Daoy (cell line): ENCODE data around the gene FYCO1. TPM values are rescaled to one million over a fixed set of nuclear protein-coding genes. Genes with fewer than 3 reads are reported as not detected.

ENCODE experiments used
- DNase-seq: peaks from one replicate; pipeline ENCODE4 v3.0.0-alpha.2; 2015; ENCODE audit warnings: low read depth
- total RNA-seq: library from RNA; depleted of rRNA; stranded (reverse); fragments of >200 nt; shearing (Covaris generic); gene quantifications from 2 replicates; pipeline ENCODE4 v1.2.3, GENCODE V29; 2014

Gene FYCO1
- total RNA-seq, 1 experiment from 2014 or later, result 3.3 TPM

DNA sequence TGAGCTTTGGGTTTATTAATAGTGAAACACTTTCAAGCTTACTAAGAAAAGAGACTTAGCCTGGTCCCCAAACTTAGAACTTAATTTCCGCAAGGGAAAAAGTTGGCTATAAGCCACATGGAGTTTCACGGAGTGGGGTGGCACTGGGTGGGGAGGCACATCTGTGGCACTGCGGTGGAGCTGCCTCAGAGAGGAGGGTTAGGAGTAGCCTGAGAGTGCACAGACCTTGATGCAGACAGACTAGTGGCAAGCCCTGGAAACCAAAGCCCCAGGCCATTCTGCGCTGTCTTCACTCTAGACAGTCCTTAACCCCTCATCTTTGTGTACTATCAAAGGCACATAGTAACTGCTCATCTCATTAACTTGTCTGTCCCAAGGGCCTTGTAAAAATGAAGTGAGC is 30.4 kb downstream of the FYCO1 start:
- no peak for DNase-seq

DNA sequence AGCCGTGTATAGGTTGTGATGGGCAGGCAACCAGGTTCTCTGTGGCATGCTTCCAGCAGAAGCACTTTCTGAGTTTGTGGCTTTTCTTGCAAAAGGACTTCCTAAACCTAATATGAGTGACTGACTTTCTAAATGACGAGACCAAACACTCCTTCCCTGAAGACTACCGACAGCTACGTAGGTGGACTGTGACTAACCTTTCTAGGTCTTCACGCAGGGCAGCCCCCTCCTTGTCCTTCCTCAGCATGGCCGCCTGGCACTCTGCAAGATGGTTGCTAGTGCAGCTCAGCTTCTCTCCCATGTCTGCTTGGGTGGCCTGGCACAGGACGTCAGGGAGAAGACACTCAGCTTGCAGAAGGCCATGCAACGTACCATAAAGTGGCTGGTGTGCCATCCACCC is 31.5 kb downstream of the FYCO1 start:
- DNase-seq, result no peak

DNA sequence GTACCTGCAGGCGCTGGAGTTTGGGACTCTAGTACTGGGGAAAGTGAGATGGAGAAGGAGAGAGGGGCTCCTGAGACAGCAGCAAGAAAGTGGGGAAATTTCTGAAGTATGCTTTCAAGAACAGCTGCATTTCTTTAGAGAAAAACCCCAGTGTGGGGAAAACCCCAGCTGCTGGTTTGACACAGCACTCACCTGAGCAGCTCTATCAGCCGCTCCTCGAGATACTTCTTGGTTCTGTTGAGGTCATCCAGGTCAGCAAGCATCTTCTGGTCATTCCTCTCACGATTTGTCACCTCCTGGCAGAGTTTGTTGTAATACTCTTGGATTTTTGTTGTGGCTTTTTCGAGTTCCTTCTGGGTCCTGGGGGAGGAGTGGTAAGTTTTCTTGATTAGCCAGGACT is 33.6 kb downstream of the FYCO1 start:
- no peak for DNase-seq

DNA sequence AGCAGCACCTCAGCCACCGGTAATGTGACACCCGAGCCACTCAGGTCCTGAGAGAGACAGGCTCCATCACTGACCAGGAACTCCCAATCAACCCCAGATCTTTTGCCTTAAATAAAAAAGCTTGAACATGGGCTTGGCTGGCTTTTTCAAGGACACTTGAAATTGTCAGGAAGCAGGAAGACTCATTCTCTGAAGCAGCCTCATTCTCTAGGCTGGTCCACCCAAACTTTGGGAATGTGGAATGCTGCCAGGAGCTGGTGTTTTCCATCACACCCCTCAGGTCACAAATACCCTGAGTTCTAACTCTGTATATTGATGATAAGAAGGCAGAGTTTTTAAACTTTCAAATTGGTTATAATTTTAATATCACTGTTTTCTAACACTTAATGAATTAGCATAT is 35.3 kb downstream of the FYCO1 start:
- no peak for DNase-seq

DNA sequence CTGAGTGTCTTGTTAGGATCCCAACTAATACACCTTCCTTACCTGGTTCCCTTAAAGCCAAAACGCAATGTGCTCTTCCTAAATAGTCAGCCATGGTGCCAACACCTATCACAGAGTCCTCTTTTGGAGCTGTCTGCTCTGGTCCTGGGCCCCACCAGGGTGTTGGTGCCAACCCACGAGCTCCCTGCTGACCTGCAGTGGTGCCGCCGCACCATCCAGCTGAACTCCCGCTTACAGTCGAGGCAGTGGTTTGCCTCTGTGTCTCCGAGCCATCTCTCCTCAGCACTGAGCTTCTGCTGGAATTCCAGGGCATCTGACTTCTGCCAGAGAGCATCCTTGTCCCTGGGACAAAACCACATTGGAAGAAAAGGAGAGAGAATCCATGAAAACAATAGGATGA is 36.4 kb downstream of the FYCO1 start:
- DNase-seq, result no peak

DNA sequence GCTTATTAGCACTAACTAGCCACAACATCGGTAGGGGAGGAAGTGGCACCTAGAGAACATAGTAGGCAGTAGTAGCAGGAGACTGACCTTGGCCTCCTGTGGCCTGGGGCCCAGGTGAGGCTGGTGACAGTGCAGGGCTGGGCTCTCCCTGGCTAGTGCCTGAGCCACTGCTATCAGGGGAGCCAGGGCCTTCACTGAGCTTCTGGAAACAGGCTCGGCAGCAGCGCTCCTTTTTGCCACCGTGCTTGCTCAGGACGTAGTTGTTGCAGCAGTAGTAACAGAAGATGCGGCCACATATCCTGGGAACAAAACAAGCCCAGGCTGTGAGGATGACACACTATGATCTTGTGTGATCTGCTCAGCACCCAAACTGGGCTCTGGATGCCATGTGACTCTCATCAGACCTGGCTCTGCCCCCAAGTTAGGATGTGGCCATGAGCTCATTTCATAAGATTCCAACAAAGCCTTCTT is 37.3 kb downstream of the FYCO1 start:
- no peak for DNase-seq

DNA sequence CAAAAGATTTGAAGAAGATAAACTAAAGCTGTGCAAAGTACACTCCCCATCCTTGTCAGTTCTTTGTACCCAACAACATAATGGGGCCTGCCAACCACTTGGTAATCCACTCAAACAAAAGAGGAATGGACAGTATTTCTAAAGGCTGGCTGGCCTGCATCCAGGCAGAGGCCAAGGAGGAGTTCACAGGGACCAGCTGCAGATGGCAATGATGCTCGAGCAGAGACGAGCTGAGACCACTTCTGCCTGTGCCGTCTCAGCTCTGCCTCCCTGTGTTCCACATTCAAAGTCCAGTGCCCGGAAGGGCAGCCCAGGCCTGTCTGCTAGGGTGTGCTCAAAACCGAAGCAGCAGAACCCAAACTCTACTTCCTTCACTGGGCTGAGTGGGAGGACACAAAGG is 38.0 kb downstream of the FYCO1 start:
- no peak for DNase-seq

DNA sequence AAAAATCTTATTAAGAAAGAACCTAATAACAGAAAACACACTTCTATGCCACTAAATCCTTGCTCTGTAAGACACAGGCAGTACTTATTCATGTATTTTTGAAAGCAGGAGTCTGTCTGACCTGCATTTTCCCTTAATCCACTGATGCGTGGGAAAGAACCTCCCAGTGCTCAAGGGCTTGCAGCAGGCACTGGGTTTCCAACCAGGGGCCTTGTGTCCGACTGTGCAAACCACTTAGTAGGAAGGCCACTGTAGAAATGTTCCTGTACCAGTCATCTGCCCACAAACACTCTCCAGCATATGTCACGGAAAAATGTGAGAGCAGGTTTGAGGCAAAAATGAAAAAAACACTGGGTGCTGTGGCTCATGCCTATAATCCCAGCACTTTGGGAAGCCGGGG is 39.9 kb downstream of the FYCO1 start:
- no peak for DNase-seq

DNA sequence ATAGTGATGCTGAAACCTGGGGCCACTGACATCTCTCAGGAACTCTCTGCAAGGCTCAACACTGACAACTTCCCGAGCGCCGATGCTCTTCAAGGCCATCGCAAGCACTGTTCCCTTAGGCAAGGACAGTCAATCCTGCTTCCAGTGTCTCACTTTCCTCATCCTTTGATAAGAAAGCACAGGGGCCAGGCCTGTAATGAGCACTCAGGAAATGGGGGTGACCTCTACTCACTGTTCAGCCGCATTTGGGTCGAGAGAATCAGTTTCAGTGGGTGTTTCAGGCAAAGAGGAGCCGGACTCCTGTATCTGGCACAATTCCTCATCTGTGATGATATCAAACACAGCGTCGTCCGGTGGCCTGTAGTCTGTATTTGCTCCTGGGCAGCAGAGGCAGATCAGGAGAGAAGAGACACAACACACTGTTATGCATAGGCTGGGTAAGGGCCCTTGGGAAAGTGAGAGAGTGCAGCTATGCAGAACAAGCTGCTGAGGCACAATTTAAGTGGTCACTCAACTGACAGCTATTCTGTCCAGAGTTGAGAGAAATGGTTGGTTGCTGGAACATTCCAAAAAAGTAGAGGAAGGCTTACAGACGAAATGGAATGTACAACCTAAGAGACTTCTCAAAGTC is 40.5 kb downstream of the FYCO1 start:
- no peak for DNase-seq

DNA sequence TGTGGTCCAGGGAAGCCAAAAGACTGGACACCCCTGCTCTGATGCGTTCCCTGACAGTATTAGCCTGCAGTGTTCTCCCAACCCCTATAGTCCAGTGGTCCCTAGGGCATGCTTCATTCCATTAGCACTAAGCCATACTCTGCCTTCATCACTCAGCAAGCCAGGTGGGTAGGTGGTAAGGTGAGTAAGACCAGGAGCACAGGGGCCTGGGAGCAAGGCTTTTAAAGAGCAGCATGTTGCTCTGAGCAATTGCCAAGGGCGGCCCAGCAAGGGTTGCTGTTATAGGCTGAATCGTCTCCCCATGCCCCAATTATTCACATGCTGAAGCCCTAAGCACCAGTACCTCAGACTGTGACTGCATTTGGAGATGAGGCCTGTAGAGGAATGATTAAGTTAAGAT is 41.3 kb downstream of the FYCO1 start:
- no peak for DNase-seq

DNA sequence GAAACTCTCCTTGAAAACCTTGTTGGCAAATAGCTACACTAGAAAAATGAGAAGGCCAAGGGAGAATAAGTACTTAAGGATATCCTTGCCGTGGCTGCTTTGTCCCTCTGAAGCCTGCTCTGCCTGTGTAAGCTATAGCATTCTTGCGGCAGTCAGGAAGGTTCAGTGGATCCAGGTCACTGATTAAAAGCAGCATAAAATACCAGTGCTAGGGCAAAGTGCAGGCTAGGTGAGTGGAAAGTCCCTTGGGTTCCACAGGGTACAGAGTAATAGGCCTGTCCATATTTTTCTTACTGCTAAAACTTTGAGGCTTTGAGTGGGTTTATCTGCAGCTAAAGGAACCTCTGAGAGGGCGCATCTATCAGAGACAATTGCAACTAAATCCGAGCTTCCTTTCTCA is 42.1 kb downstream of the FYCO1 start:
- DNase-seq, result no peak

DNA sequence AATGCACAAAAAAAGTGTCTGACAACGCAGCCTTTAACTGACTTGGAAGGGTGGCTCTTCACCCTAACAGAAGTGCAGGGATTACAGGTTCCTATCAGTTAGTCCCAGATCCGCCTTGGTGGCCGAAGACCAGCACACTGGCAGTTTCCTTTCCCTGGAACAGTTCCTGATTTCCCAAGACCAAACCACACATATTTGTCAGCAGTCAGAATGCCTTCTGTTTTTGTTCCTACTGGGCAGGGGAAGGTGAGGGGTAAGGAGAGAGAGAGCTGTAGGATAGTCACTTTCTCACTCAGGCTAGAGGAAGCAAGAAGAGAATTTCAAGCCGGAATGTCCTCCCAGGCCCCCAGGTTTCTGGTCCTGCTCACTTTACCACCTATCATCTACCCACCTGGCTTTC is 43.2 kb downstream of the FYCO1 start:
- DNase-seq, result no peak

DNA sequence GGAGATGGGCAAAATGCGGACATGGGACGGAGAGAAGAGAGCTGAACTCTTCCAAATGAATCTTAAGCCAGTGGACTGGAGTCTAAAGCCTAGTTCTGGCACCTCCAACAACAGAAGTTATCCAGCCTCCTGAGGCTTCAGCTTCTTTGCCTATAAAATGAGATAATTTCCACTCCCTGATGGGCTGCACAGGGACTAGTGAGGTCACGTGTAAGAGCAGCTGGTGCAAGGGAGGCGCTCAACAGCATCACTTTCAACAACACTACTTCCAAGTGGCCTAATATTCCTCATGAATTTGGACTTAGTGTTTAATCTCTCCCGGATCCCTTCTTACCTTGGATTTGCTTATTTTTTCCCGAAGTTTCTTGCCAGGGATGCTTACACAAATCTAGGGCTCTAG is 43.7 kb downstream of the FYCO1 start:
- no peak for DNase-seq

DNA sequence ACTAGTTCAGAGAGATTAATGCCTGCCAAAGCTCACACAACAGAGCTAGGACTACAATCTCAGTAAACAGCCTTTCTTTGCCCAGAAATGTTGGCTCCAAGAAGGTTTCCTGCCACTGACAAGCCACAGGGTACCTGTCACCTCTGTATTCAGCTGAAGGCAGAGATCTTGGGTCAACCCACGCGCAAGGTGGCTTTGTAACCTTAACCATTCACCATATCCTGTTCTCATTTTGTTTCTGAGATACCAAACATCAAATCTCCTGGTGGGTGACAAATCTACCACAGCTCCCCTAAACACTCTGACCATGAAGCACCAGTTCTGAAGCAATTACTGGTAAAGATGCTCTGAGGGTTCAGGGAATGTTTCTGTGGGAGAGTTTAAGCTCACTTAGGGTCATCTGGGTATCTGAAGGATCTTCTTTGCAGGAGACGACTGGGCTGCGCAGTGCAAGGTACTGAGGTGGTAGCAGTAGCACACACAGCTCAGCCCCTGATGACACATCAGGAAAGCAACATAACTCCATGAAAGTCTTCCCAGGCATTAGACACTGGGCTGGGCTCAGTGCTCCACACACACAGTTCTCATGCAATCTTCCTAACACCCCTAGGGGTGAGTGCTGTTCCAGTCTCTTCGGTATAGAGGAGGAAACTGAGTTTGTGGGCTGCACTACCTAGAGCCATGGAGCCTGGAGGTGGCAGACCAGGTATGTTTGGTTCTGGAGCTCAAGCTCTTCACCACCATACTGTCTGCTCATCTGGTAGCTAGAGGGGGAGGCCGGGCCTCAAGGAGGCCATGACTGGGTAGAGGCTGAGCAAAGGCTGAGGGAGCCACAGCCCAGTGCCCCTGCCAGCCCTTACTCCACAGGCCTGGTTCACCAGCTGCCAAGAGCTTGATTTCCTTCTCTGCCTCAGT is 44.7 kb downstream of the FYCO1 start:
- DNase-seq, result no peak

DNA sequence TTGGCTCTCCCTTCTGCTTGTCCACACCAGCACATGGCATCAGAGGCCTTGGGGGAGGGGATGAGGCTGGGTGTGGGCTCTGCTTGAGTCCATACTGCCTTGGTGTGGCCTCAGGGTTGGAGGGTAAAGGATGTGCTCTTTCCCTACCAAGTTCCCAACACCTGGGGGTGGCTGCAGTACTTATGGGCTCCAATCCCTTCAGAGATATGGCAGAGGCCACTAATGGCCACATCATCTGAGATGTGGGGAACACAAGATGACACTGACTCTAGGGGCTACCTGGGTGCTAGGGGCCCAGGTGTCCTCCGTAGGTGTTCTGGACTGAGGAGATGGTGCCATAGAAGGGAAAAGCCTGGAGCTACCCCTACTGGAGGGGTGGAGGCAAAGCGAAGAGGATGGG is 45.5 kb downstream of the FYCO1 start:
- no peak for DNase-seq

DNA sequence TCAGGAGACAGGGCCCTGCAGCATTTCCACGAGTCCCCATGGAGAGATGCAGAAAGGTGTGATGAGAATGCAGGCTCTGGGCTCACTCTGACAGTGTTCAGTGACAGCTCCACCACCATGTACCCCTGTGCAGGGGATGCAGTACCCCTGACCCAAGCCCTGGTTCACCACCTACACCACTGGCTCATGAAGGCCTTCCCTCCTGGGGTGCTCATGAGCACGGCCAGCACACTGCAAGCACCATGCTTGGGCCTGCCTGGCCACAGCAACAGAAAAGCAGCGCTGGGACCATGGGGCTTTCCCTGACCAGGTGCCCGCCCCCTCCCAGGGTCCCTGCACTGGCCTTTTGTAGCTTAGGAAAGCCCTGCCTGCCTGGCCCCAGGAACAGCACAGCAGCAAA is 46.2 kb downstream of the FYCO1 start:
- DNase-seq, result no peak

DNA sequence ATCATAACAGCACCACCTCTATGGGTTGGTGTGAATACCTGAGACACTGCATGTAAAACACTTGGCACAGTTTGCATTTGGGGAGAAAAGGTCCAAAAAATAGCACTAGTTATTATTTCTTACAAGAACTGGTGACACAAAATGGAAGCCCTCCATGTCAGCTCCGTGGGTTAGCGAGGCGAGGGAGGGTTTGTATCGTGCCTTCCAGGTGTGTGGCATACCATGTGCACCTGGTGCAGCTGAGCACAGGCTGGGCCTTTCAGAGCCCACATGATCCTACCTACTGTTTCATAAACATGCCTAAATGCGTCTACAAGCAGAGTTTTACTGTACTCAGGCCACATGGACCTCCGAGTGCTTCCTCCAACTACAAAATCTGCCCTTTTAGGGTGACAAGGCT is 46.7 kb downstream of the FYCO1 start:
- DNase-seq, result no peak

DNA sequence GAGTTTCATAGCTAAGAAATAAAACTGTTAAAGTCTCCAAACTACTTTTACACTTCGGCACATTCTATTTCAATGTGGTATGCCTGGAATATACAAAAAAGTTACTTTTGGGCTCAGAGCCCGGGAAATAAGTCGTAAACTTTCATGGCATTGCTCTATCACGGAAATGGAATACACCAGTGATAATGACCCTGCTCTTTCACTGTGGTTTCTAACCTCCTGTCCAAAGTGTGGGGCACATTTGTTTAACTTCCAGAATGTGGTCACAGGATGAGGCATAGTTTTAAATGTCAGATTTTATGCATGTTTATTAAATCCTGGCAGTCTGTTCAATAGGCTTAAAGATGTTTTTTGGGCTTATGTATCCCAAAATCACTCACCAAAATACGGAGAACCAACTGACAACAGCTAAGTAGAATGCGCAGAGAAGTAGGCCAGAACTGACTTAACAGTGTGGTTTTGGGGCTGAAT is 47.3 kb downstream of the FYCO1 start:
- no peak for DNase-seq

DNA sequence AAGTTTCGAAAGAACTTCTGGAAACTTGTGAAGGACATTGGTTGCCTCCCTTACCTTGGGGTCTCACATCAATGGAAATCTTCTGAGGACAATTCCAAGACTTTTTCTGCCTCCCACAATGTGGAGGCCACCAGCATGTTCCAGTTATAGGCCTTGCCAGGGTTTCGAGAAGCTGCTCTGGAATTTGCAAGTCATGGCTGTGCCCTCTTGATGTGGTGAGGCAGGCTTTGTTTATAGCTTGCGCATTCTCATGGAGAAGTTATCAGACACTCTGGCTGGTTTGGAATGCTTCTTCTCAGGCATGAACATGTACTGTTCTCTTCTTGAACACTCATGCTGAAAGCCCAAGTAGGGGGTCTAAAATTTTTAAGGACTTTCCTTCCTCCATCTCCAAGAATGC is 48.3 kb downstream of the FYCO1 start:
- DNase-seq, result no peak

DNA sequence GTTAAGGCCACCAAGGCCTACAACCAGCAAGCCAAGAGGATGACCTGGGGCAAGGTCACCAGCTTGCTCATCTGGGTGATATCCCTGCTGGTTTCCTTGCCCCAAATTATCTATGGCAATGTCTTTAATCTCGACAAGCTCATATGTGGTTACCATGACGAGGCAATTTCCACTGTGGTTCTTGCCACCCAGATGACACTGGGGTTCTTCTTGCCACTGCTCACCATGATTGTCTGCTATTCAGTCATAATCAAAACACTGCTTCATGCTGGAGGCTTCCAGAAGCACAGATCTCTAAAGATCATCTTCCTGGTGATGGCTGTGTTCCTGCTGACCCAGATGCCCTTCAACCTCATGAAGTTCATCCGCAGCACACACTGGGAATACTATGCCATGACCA is 48.7 kb downstream of the FYCO1 start:
- no peak for DNase-seq

DNA sequence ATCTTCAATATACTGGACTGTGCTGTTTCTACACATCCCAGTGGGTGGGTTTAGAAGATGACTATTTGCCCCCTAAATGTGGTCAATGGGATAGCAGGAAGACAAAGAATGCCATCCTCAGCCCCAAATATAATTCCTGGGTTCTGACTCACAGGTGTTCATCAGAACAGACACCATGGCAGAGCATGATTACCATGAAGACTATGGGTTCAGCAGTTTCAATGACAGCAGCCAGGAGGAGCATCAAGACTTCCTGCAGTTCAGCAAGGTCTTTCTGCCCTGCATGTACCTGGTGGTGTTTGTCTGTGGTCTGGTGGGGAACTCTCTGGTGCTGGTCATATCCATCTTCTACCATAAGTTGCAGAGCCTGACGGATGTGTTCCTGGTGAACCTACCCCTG is 49.3 kb downstream of the FYCO1 start:
- DNase-seq, result no peak

DNA sequence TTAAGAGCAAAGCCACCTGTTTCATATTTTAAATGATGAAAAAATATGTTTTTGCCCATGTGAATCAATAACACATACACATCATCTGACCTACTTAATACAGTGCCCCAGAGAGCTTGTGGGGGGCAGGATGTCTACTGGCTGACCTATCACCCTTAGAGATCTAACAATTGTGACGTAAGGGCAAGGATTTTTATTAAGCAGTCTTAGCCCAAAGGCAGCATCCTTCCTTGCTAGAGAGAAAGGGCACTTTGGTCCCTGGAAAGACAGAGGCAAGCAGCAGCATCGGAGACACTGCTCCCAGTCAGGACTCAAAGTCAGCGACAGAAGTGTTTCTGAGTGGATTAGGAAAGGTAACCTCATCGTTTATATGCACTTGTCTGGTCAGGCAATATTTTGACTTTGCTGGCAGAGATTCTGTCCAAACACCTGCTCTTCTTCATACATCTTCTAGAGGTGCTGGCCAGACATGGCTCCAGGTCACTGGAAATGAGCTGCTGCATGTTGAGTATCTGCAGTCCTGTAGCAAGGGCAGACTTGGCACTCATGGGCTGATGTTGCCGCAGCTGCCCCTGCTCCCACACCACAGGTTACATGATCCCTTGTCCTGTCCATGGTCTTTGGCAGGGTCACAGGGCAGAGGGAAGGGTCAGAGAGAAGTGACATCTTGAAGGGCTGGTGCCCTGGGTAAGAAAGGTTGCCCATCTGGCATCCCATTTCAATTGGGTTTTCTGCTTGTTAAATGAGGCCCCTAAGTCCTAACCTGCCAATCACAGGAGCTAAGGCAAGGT is 50.6 kb downstream of the FYCO1 start:
- no peak for DNase-seq
